OCI-LY1 (cell line): Measurements from ENCODE around the gene RUVBL2.

Experiments used
- EZH2 ChIP-seq: fragments of 200-600 bp; sonication (generic), shearing (Covaris generic); IDR thresholded peaks from 2 replicates; pipeline ENCODE4 v1.8.0; 2017; ENCODE audit warnings: borderline replicate concordance, mixed run types, mild to moderate bottlenecking, antibody characterized with exemption, low read length, moderate library complexity, mixed read lengths
- TF ChIP-seq, protein P1 (sequence below): fragments of 200-600 bp; sonication (generic), shearing (Covaris generic); IDR thresholded peaks from 2 replicates; pipeline ENCODE4 v1.5.1; 2017; ENCODE audit warnings: mild to moderate bottlenecking, antibody characterized with exemption, low read length, moderate library complexity, mixed read lengths

DNA sequence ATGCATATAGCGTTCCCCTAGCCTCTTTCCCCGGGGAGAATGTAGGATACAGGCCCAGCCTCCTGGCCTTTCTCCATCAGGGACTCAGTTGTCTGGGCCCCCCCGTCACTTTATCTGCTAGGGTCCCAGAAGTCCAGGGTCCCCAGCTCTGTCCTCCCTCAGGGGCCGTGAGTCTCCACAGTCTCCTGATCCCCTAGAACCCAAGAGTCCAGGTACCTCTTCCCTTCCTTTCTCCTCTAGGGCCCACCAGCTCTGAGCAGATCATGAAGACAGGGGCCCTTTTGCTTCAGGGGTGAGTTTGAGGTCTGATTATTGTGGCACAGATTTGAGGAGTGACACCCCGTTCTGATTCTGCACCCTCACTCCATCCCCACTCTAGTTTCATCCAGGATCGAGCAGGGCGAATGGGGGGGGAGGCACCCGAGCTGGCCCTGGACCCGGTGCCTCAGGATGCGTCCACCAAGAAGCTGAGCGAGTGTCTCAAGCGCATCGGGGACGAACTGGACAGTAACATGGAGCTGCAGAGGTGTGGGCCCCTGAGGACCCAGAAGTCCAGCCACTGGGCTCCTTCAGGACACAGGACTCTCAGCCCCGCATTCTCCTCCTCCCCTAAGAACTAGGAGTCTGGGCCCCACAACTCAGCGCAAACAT, 38.3 kb upstream of the RUVBL2 start:
- TF ChIP-seq, protein P1, sequence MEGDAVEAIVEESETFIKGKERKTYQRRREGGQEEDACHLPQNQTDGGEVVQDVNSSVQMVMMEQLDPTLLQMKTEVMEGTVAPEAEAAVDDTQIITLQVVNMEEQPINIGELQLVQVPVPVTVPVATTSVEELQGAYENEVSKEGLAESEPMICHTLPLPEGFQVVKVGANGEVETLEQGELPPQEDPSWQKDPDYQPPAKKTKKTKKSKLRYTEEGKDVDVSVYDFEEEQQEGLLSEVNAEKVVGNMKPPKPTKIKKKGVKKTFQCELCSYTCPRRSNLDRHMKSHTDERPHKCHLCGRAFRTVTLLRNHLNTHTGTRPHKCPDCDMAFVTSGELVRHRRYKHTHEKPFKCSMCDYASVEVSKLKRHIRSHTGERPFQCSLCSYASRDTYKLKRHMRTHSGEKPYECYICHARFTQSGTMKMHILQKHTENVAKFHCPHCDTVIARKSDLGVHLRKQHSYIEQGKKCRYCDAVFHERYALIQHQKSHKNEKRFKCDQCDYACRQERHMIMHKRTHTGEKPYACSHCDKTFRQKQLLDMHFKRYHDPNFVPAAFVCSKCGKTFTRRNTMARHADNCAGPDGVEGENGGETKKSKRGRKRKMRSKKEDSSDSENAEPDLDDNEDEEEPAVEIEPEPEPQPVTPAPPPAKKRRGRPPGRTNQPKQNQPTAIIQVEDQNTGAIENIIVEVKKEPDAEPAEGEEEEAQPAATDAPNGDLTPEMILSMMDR: no peak
- no peak for TF ChIP-seq EZH2
